Neural cell (in vitro differentiated cells): ENCODE measurements around the gene CYRIA. TPM values are rescaled to one million over a fixed set of nuclear protein-coding genes. Genes with fewer than 3 reads are reported as not detected.

Experiments
- H2AFZ ChIP-seq: fragments of 200-600, 300-800 bp; sonication (generic), shearing (Covaris generic); 2 replicates; pipeline ENCODE4 v1.6.0; 2014; ENCODE audit warnings: low read depth, mild to moderate bottlenecking, antibody characterized with exemption, low read length, moderate library complexity
- H3F3A ChIP-seq: fragments of 200-600 bp; shearing (Covaris generic); 2 replicates; pipeline ENCODE4 v1.6.1; 2016; ENCODE audit warnings: mild to moderate bottlenecking, moderate library complexity, mixed read lengths, antibody characterized with exemption, low read length; ENCODE audit not compliant: insufficient read depth, poor library complexity, severe bottlenecking
- H3K27ac ChIP-seq: fragments of 200-600, 300-800 bp; sonication (generic), shearing (Covaris generic); 2 replicates; pipeline ENCODE4 v1.5.1; 2014; ENCODE audit warnings: mild to moderate bottlenecking, low read length, moderate library complexity
- H3K27me3 ChIP-seq: fragments of 300-800, 200-600 bp; sonication (generic), shearing (Covaris generic); 2 replicates; pipeline ENCODE4 v1.6.0; 2014; ENCODE audit warnings: mild to moderate bottlenecking, low read depth, low read length, moderate library complexity; ENCODE audit not compliant: insufficient read depth
- H3K36me3 ChIP-seq: fragments of 300-800, 200-600 bp; sonication (generic), shearing (Covaris generic); 2 replicates; pipeline ENCODE4 v1.5.1; 2014; ENCODE audit warnings: mild to moderate bottlenecking, antibody characterized with exemption, low read length, moderate library complexity; ENCODE audit not compliant: insufficient read depth
- H3K4me2 ChIP-seq: fragments of 300-800, 200-600 bp; sonication (generic), shearing (Covaris generic); 2 replicates; pipeline ENCODE4 v1.6.0; 2014; ENCODE audit warnings: mild to moderate bottlenecking, low read length
- H3K4me3 ChIP-seq: fragments of 300-800, 200-600 bp; sonication (generic), shearing (Covaris generic); 2 replicates; pipeline ENCODE4 v1.5.1; 2014; ENCODE audit warnings: mild to moderate bottlenecking, low read length, moderate library complexity
- H3K79me2 ChIP-seq: fragments of 200-600 bp; shearing (Covaris generic); replicated peaks from 2 replicates; pipeline ENCODE4 v1.6.0; 2014; ENCODE audit warnings: mild to moderate bottlenecking, low read length, moderate library complexity; ENCODE audit not compliant: insufficient read depth
- H3K9ac ChIP-seq: fragments of 300-800, 200-600 bp; sonication (generic), shearing (Covaris generic); 2 replicates; pipeline ENCODE4 v1.6.1; 2016; ENCODE audit warnings: mild to moderate bottlenecking, low read length, mixed read lengths
- H3K9me2 ChIP-seq: fragments of 200-600 bp; shearing (Covaris generic); 2 replicates; pipeline ENCODE4 v1.6.1; 2016; ENCODE audit warnings: mild to moderate bottlenecking, low read length, mixed read lengths; ENCODE audit not compliant: insufficient read depth
- H3K9me3 ChIP-seq: fragments of 200-600, 300-800 bp; sonication (generic), shearing (Covaris generic); 2 replicates; pipeline ENCODE4 v1.6.1; 2016; ENCODE audit warnings: mild to moderate bottlenecking, mixed run types, low read length, moderate library complexity, mixed read lengths
- H4K20me1 ChIP-seq: fragments of 200-600 bp; shearing (Covaris generic); 2 replicates; pipeline ENCODE4 v1.6.1; 2016; ENCODE audit warnings: mild to moderate bottlenecking, mixed run types; ENCODE audit not compliant: insufficient read depth
- CTCF ChIP-seq: fragments of 450-650 bp; IDR thresholded peaks from 2 replicates; pipeline ENCODE4 v1.5.1; 2014; ENCODE audit warnings: antibody characterized with exemption, mild to moderate bottlenecking, moderate library complexity; ENCODE audit not compliant: poor library complexity, severe bottlenecking
- EP300 ChIP-seq: fragments of 450-650 bp; conservative IDR thresholded peaks from 2 replicates; pipeline ENCODE4 v1.6.1; 2014; ENCODE audit warnings: antibody characterized with exemption, mild to moderate bottlenecking, moderate library complexity; ENCODE audit not compliant: poor library complexity, severe bottlenecking
- EZH2 ChIP-seq: fragments of 200-600, 300-800 bp; shearing (Covaris generic), sonication (generic); IDR thresholded peaks from 2 replicates; pipeline ENCODE4 v1.6.1; 2014; ENCODE audit warnings: antibody characterized with exemption, low read length, borderline replicate concordance, mild to moderate bottlenecking; ENCODE audit not compliant: insufficient read depth, poor library complexity, severe bottlenecking
- MXI1 ChIP-seq: fragments of 450-650 bp; conservative IDR thresholded peaks from 2 replicates; pipeline ENCODE4 v1.6.1; 2014; ENCODE audit warnings: antibody characterized with exemption, mild to moderate bottlenecking; ENCODE audit not compliant: poor library complexity, severe bottlenecking
- POLR2AphosphoS5 ChIP-seq: IDR thresholded peaks from 2 replicates; pipeline ENCODE4 v1.6.1; 2012
- RAD21 ChIP-seq: fragments of 450-650 bp; conservative IDR thresholded peaks from 2 replicates; pipeline ENCODE4 v1.6.1; 2014; ENCODE audit warnings: antibody characterized with exemption, mild to moderate bottlenecking, moderate library complexity
- REST ChIP-seq: IDR thresholded peaks from 2 replicates; pipeline ENCODE4 v1.6.1; 2012; ENCODE audit warnings: borderline replicate concordance
- SMC3 ChIP-seq: fragments of 450-650 bp; conservative IDR thresholded peaks from 2 replicates; pipeline ENCODE4 v1.6.1; 2014; ENCODE audit warnings: antibody characterized with exemption, mild to moderate bottlenecking, moderate library complexity; ENCODE audit not compliant: poor library complexity
- TAF1 ChIP-seq: IDR thresholded peaks from 2 replicates; pipeline ENCODE4 v1.6.1; 2012; ENCODE audit warnings: low read depth
- polyA plus RNA-seq: library from polyadenylated mRNA; depleted of rRNA; stranded (reverse); fragments of >200 nt; gene quantifications from 2 replicates; pipeline ENCODE4 v1.2.3, GENCODE V29; 2014

Gene CYRIA
- polyA plus RNA-seq, 1 donor from 2014 or later, result 67.0 TPM

- H3K4me2 ChIP-seq, result no peak overlapping the region
- H3K9me3 ChIP-seq, result no peaks in the 10 kb centered on the region
- no peak overlapping the region for H3K9ac ChIP-seq
- no peaks in the 10 kb centered on the region for H3K36me3 ChIP-seq
- H3K27ac ChIP-seq, result no peak overlapping the region
- H4K20me1 ChIP-seq, result no peaks in the 10 kb centered on the region
- no peaks in the 10 kb centered on the region for H3K9me2 ChIP-seq
- H3K4me3 ChIP-seq, result no peak overlapping the region
- TF ChIP-seq MXI1, result no peak
- no peak for TF ChIP-seq TAF1
- no peak for TF ChIP-seq REST
- TF ChIP-seq RAD21, result no peak
- no peak for TF ChIP-seq EZH2
- no peak for TF ChIP-seq CTCF
- TF ChIP-seq SMC3, result no peak
- no peak for TF ChIP-seq EP300
- TF ChIP-seq POLR2AphosphoS5, result no peak
- H3F3A ChIP-seq, result no peaks in the 10 kb centered on the region
- H3K27me3 ChIP-seq, result no peaks in the 10 kb centered on the region
- H3K79me2 ChIP-seq, result no peaks in the 10 kb centered on the region
- H2AFZ ChIP-seq, result no peak overlapping the region
Observed at GRCh38 chr2:16684676-16685339, 19.2 kb upstream of the CYRIA start.

- Histone ChIP-seq H4K20me1 (no peaks in the 10 kb centered on the region), H3K4me3 (no peak overlapping the region), H3K27ac (no peak overlapping the region), H2AFZ (no peak overlapping the region), H3K9me2 (no peaks in the 10 kb centered on the region), H3K4me2 (no peak overlapping the region), H3F3A (no peaks in the 10 kb centered on the region), H3K36me3 (no peaks in the 10 kb centered on the region), H3K27me3 (no peaks in the 10 kb centered on the region), H3K9me3 (no peaks in the 10 kb centered on the region), H3K9ac (no peak overlapping the region), H3K79me2 (no peaks in the 10 kb centered on the region)
- TF ChIP-seq RAD21 (no peak), TAF1 (no peak), CTCF (no peak), POLR2AphosphoS5 (no peak), EP300 (no peak), REST (no peak), EZH2 (no peak), SMC3 (no peak), MXI1 (no peak)
Observed at GRCh38 chr2:16683576-16683975, 17.9 kb upstream of the CYRIA start.
